GM19043 (cell line): ENCODE measurements around the gene RPSA.
"Not testable (repeated sequence)": the region's sequence is repeated elsewhere in the genome, so short reads cannot be mapped to it uniquely, and the experiment has no call there.

Source experiments
- ATAC-seq: cut with Tn5 transposase; IDR thresholded peaks from one replicate; pipeline ENCODE4 v1.9.1; 2021; ENCODE audit warnings: low read depth; ENCODE audit not compliant: unreplicated experiment

RPSA gene

DNA sequence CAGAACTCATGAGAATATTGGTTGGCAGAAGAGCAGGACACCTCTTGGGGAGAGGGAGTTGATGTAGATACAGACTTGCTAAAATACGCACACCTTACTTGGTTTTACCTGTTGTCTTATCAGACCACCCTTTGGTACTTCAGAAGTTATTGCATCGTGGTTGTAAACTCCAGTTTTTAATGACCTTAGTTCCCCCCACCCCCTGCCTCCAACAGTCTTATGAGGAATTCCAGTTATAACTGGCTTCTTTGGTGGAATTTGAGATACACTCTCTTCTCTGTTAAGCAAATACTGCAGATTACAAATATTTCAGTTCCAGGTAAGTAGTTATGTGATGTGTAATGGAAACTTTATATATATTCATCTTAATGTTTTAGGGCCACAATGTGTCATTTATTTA, 18.4 kb upstream of the RPSA start:
- no peak for ATAC-seq

GRCh38 chr3:39388741-39389248, 17.7 kb upstream of the RPSA start:
- ATAC-seq = peak; percentile 79

DNA sequence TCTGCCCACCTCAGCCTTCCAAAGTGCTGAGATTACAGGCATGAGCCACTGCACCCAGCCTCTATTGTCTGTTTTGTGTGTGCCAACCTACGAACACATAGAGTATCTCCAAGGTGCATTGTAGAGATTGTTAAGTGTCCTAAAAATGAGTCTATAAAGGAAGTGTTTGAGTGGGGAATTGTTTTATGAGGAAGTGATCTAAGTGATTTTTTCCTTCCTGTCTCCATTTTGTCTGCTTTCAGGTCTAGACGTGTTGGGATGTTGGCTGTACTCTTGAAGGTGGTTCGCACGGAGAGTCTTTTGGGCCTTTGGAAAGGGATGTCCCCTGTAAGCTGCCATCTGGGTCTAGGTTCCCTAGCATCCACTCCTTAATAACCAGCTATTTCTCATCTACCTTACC, 16.3 kb upstream of the RPSA start:
- ATAC-seq = no peak

DNA sequence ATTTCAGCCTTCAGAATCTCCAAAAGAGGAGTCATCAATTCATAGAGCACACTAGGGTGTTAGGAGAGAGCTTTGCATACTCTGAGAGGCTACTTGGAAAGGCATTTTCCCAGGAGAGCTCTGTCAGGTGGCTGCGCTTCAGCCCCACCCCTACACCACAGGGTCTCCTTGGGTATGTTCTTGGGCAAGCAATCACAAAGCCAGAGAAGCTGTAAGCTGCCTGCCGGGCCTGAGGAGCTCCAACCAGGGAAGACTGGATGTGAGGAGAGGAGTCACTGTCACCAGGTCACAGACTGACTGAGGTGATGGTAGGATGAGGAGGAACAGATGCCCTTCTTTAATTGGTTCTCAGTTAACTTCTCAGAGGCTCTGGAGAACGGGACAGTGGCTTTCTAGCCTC, 9.8 kb upstream of the RPSA start:
- no peak for ATAC-seq

DNA sequence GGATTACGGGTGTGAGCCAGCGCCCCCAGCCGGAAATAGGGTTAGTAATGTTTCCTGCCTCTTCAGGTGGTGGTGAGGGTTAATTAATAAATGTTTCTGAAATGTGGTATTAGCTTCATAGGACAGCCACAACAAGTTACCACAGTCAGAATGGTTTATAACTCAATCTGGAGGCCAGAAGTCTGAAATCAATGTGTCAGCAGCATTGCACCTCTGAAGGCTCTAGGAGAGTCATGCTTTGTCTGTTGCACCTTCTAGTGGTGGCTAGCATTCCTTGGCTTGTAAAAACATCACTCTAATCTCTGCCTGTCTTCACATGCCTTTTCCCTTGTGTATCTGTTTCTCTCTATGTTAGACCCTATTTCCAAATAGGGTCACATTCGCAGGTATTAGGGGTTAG, 7.8 kb upstream of the RPSA start:
- ATAC-seq = no peak

- no peak for ATAC-seq
Measured at GRCh38 chr3:39401983-39402382, 4.5 kb upstream of the RPSA start.

DNA sequence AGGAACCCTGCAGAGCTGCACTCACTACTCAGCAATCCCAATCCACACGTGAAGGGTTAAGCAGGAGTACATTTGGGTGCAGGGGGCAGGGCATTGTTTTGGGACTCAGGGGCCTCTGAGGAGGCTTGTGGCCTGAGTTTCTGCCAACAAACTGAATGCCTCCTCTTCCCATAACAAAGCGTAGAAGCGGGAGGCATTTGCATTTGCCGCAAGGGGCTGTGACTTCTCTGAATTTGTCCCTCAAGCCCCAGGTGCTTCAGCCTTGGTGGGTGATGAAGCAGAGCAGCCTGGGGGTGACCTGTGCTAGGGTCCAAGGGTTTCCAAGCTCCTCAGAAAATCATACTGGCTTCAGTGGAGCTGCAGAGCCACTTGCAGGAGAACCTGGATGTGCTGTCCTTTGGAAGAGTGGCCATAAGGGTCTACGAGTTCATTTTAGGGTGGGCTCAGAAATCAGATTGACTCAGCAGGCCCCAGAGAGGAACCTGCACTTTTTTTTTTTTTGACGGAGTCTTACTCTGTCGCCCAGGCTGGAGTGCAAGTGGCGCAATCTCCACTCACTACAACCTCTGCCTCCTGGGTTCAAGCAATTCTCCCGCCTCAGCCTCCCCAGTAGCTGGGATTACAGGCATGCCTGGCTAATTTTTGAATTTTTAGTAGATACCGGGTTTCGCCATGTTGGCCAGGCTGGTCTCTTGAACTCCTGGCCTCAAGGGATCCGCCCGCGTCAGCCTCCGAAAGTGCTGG, 1.4 kb upstream of the RPSA start:
- no peak for ATAC-seq

GRCh38 chr3:39405687-39406367, 693 bp upstream of the RPSA start:
- ATAC-seq = no peak

DNA sequence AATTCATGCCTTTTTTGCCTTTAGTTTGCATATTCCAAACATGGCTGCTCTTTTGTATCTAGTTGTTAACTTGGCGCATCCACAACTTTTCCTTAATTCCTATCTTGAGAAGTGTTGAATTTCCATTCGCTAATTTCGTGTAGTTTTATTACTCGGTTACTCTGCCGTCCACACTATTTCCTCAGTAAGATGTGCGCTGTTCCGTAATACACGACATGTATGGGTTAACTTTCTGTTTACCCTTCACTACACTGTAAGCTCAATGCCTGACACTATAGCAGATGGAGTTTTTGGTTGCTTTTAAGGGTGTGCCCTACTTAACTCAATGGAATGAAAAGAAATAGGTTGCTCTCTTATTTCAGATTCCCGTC, 724 bp downstream of the RPSA start:
- ATAC-seq = no peak

- ATAC-seq = no peak
Measured at GRCh38 chr3:39407773-39408492, 1.4 kb downstream of the RPSA start.

DNA sequence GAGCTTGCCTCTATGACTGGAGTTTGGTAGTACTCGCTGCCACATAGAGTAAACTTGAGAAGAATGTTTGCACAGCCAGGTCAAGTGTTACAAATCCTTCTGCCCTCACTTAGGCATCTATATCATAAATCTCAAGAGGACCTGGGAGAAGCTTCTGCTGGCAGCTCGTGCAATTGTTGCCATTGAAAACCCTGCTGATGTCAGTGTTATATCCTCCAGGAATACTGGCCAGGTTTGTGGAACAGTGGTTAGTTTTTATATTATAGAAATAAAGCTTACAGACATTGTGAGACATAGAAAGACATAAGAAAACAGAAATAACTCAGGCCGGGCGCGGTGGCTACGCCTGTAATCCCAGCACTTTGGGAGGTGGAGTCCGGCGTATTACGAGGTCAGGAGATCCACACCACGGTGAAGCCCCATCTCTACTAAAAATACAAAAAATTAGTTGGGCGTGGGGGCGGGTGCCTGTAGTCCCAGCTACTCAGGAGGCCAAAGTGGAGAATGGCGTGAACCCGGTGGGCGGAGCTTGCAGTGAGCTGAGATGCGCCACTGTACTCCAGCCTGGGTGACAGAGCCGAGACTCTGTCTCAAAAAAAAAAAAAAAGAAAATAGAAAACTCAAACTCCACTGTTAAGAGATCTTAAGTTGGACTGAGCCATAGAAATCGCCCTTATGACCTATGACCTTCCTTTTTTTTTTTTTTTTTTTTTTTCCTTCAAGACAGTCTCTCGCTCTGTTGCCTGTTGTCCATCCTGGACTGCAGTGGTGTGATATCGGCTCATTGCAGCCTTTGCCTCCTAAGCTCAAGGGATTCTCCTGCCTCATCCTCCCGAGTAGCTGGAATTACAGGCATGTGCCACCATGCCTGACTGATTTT, 2.2 kb downstream of the RPSA start:
- ATAC-seq = no peak

- ATAC-seq = no peak
Measured at GRCh38 chr3:39409514-39410136, 3.1 kb downstream of the RPSA start.

- ATAC-seq = no peak
Measured at GRCh38 chr3:39410893-39411292, 4.4 kb downstream of the RPSA start.

DNA sequence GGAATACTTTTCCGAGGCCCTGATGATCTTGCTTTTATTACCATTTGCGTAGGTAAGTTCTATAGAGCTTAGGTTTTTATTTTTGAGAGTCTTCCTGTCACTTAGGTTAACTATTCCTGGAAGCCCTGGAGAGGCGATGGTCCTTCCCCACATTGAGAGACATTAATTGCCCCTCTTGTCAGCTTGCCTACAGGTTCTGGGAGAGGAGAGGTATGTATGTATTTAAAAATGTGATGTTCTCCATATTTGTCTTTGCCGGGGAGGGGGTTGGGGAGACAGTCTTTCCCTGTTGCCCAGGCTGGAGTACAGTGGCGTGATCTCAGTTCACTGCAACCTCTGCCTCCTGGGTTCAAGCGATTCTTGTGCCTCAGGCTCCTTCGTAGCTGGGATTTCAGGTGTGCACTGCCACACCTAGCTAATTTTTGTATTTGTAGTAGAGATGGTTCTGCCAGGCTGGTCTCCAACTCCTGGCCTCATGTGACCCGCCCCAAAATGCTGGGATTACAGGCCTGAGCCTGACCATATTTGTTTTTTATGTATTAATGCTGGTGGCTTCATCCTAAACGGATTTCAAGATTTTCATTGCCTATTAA, 6.2 kb downstream of the RPSA start:
- no peak for ATAC-seq

GRCh38 chr3:39413691-39414420, 7.3 kb downstream of the RPSA start:
- no peak for ATAC-seq

GRCh38 chr3:39414421-39414907, 7.9 kb downstream of the RPSA start:
- no peak for ATAC-seq

GRCh38 chr3:39415302-39415701, 8.8 kb downstream of the RPSA start:
- not testable (repeated sequence) for ATAC-seq

GRCh38 chr3:39415983-39416382, 9.5 kb downstream of the RPSA start:
- ATAC-seq = no peak

GRCh38 chr3:39416998-39417397, 10.5 kb downstream of the RPSA start:
- ATAC-seq = not testable (repeated sequence)
